ENCODE data around the gene MCTP2. TPM values are rescaled to one million over a fixed set of nuclear protein-coding genes. Genes with fewer than 3 reads are reported as not detected.

MCTP2 gene
- total RNA-seq, 1 experiment from 2014 or later: 3.7 TPM

- DNase-seq (ENCODE audit: low read depth): no peak
Measured at GRCh38 chr15:94387849-94388441, 156.6 kb downstream of the MCTP2 start.

GRCh38 chr15:94395640-94396039, 164.3 kb downstream of the MCTP2 start:
- DNase-seq (ENCODE audit: low read depth): no peak

GRCh38 chr15:94397337-94397736, 166.0 kb downstream of the MCTP2 start:
- no peak for DNase-seq (ENCODE audit: low read depth)

GRCh38 chr15:94398001-94398400, 166.6 kb downstream of the MCTP2 start:
- no peak for DNase-seq (ENCODE audit: low read depth)

- DNase-seq (ENCODE audit: low read depth): no peak
Measured at GRCh38 chr15:94400526-94401298, 169.4 kb downstream of the MCTP2 start.

- no peak for DNase-seq (ENCODE audit: low read depth)
Measured at GRCh38 chr15:94403331-94403730, 172.0 kb downstream of the MCTP2 start.

GRCh38 chr15:94404733-94405283, 173.4 kb downstream of the MCTP2 start:
- no peak for DNase-seq (ENCODE audit: low read depth)

- DNase-seq (ENCODE audit: low read depth): no peak
Measured at GRCh38 chr15:94411285-94411684, 179.9 kb downstream of the MCTP2 start.

GRCh38 chr15:94411846-94412245, 180.5 kb downstream of the MCTP2 start:
- no peak for DNase-seq (ENCODE audit: low read depth)

GRCh38 chr15:94412979-94413746, 181.8 kb downstream of the MCTP2 start:
- DNase-seq (ENCODE audit: low read depth): peak; percentile 11

GRCh38 chr15:94414916-94415315, 183.6 kb downstream of the MCTP2 start:
- DNase-seq (ENCODE audit: low read depth): no peak

GRCh38 chr15:94416267-94416666, 184.9 kb downstream of the MCTP2 start:
- DNase-seq (ENCODE audit: low read depth): no peak

- no peak for DNase-seq (ENCODE audit: low read depth)
Measured at GRCh38 chr15:94416820-94417219, 185.5 kb downstream of the MCTP2 start.

GRCh38 chr15:94417501-94418293, 186.3 kb downstream of the MCTP2 start:
- DNase-seq (ENCODE audit: low read depth): no peak

- no peak for DNase-seq (ENCODE audit: low read depth)
Measured at GRCh38 chr15:94421706-94422105, 190.3 kb downstream of the MCTP2 start.

- no peak for DNase-seq (ENCODE audit: low read depth)
Measured at GRCh38 chr15:94432279-94432678, 200.9 kb downstream of the MCTP2 start.

- DNase-seq (ENCODE audit: low read depth): no peak
Measured at GRCh38 chr15:94439158-94439557, 207.8 kb downstream of the MCTP2 start.

- DNase-seq (ENCODE audit: low read depth): no peak
Measured at GRCh38 chr15:94441760-94442159, 210.4 kb downstream of the MCTP2 start.

- no peak for DNase-seq (ENCODE audit: low read depth)
Measured at GRCh38 chr15:94442480-94442879, 211.1 kb downstream of the MCTP2 start.

- no peak for DNase-seq (ENCODE audit: low read depth)
Measured at GRCh38 chr15:94443186-94443585, 211.8 kb downstream of the MCTP2 start.

- no peak for DNase-seq (ENCODE audit: low read depth)
Measured at GRCh38 chr15:94445566-94446160, 214.3 kb downstream of the MCTP2 start.

Data from Daoy (cell line).